H1 (cell line): Measurements from ENCODE around the gene FOXP4. TPM values are rescaled to one million over a fixed set of nuclear protein-coding genes. Genes with fewer than 3 reads are reported as not detected.

ENCODE experiments used
- CTCF ChIA-PET: fragments of 300-600 bp; sonication (Branson Sonifier 250); formaldehyde crosslinking; loops from one replicate; lab custom pipeline; 2021; ENCODE audit not compliant: partially characterized antibody; lab: Charles Lee
- POLR2A ChIA-PET: fragments of 300-600 bp; sonication (Branson Sonifier 250); formaldehyde crosslinking; loops from one replicate; lab custom pipeline; 2021; ENCODE audit warnings: inconsistent platforms; ENCODE audit not compliant: partially characterized antibody; lab: Charles Lee
- DNase-seq, 2 experiments: peaks; one replicate each; pipeline versions ENCODE4 v3.0.0 to v3.0.0-alpha.2; 2010 to 2022; ENCODE audit warnings: low spot score in 2 of 2, low read depth in 1 of 2, mixed read lengths in 1 of 2
- FAIRE-seq: peaks from 2 replicates; lab custom pipeline; 2011; peaks lifted over from hg19 to GRCh38; lab: Jason Lieb, UNC
- H2AFZ ChIP-seq: 2 replicates; pipeline ENCODE4 v1.8.1; 2012; ENCODE audit warnings: low read length, inconsistent platforms
- H2AK5ac ChIP-seq: 2 replicates; pipeline ENCODE4 v1.6.1; 2013; ENCODE audit warnings: low read depth, low read length
- H2BK120ac ChIP-seq: replicated peaks from 2 replicates; pipeline ENCODE3; 2013; ENCODE audit warnings: low read depth, low read length, inconsistent platforms
- H2BK12ac ChIP-seq: 2 replicates; pipeline ENCODE4 v1.6.1; 2013; ENCODE audit warnings: low read depth, low read length
- H2BK15ac ChIP-seq: 2 replicates; pipeline ENCODE4 v1.6.1; 2013; ENCODE audit warnings: low read length
- H2BK20ac ChIP-seq: 2 replicates; pipeline ENCODE4 v1.6.1; 2013; ENCODE audit warnings: low read length
- H2BK5ac ChIP-seq: 2 replicates; pipeline ENCODE4 v1.6.1; 2013; ENCODE audit warnings: low read depth, low read length
- H3K14ac ChIP-seq: 2 replicates; pipeline ENCODE4 v1.6.1; 2013; ENCODE audit warnings: inconsistent platforms; ENCODE audit not compliant: insufficient read length
- H3K18ac ChIP-seq: 2 replicates; pipeline ENCODE4 v1.6.1; 2013; ENCODE audit warnings: low read length; ENCODE audit errors: extremely low read depth
- H3K23ac ChIP-seq: 2 replicates; pipeline ENCODE4 v1.6.1; 2013; ENCODE audit warnings: inconsistent platforms; ENCODE audit not compliant: insufficient read length
- H3K23me2 ChIP-seq: 2 replicates; pipeline ENCODE4 v1.6.1; 2013; ENCODE audit warnings: low read depth, low read length
- H3K27ac ChIP-seq: 2 replicates; pipeline ENCODE4 v1.6.1; 2011; ENCODE audit warnings: low read depth, low read length, inconsistent platforms
- H3K27me3 ChIP-seq, 4 experiments: replicated peaks in 1 of 4; 1 replicate in 1 of 4; 2 replicates in 3 of 4; pipeline versions ENCODE4 v1.6.1 to v1.8.1; 2011 to 2013; ENCODE audit warnings: low read length in 3 of 4, mild to moderate bottlenecking in 3 of 4, inconsistent platforms in 2 of 4, mixed read lengths in 2 of 4, moderate library complexity in 1 of 4; ENCODE audit not compliant: control insufficient read depth in 3 of 4, insufficient read depth in 3 of 4; ENCODE audit errors: extremely low read depth in 1 of 4
- H3K36me3 ChIP-seq, 4 experiments: 2 replicates each; pipeline versions ENCODE4 v1.6.1 to v1.8.1; 2011 to 2013; ENCODE audit warnings: mild to moderate bottlenecking in 4 of 4, low read length in 3 of 4, moderate library complexity in 2 of 4, control low read depth in 1 of 4, inconsistent platforms in 1 of 4; ENCODE audit not compliant: insufficient read depth in 4 of 4, control insufficient read depth in 2 of 4
- H3K4ac ChIP-seq: replicated peaks from 2 replicates; pipeline ENCODE3; 2013; ENCODE audit warnings: low read length, low read depth, mixed read lengths, inconsistent platforms; ENCODE audit not compliant: insufficient read length
- H3K4me1 ChIP-seq, 4 experiments: replicated peaks in 1 of 4; 1 replicate in 1 of 4; 2 replicates in 3 of 4; pipeline versions ENCODE4 v1.6.1 to v1.8.1; 2011 to 2013; ENCODE audit warnings: low read length in 3 of 4, inconsistent platforms in 2 of 4, mixed read lengths in 1 of 4; ENCODE audit not compliant: insufficient read depth in 4 of 4, control insufficient read depth in 3 of 4
- H3K4me2 ChIP-seq, 2 experiments: 2 replicates each; pipeline versions ENCODE4 v1.6.1 to v1.8.1; 2011 to 2013; ENCODE audit warnings: low read depth in 2 of 2, low read length in 2 of 2, control low read depth in 1 of 2, inconsistent platforms in 1 of 2, mild to moderate bottlenecking in 1 of 2; ENCODE audit not compliant: insufficient read depth in 1 of 2
- H3K4me3 ChIP-seq, 4 experiments: fragments of 200-600, 300-600 bp in 1 of 4; sonication (generic), shearing (Covaris generic), sonication (Bioruptor Twin) in 1 of 4; 2 replicates each; pipeline versions ENCODE4 v1.5.1 to v1.8.1; 2011 to 2016; ENCODE audit warnings: low read length in 4 of 4, low read depth in 3 of 4, control low read depth in 2 of 4, inconsistent platforms in 2 of 4, mild to moderate bottlenecking in 2 of 4, mixed read lengths in 1 of 4, moderate library complexity in 1 of 4; ENCODE audit not compliant: insufficient read depth in 2 of 4; ENCODE audit errors: extremely low read depth in 1 of 4
- H3K56ac ChIP-seq: replicated peaks from 2 replicates; pipeline ENCODE3; 2013; ENCODE audit warnings: low read depth, mild to moderate bottlenecking, mixed read lengths, low read length, inconsistent platforms; ENCODE audit not compliant: insufficient read length
- H3K79me1 ChIP-seq: 2 replicates; pipeline ENCODE4 v1.6.1; 2013; ENCODE audit warnings: low read depth, low read length, control low read depth
- H3K79me2 ChIP-seq, 2 experiments: 2 replicates each; pipeline versions ENCODE4 v1.6.1 to v1.8.1; 2012 to 2013; ENCODE audit warnings: low read length in 2 of 2, mild to moderate bottlenecking in 2 of 2, inconsistent platforms in 1 of 2; ENCODE audit not compliant: insufficient read depth in 2 of 2, control insufficient read depth in 1 of 2
- H3K9ac ChIP-seq, 4 experiments: replicated peaks in 1 of 4; 1 replicate in 1 of 4; 2 replicates in 3 of 4; pipeline versions ENCODE4 v1.6.1 to v1.8.1; 2011 to 2013; ENCODE audit warnings: low read depth in 3 of 4, low read length in 3 of 4, control low read depth in 2 of 4, mild to moderate bottlenecking in 2 of 4, moderate library complexity in 2 of 4, inconsistent platforms in 1 of 4; ENCODE audit errors: extremely low read depth in 1 of 4
- H3K9me3 ChIP-seq, 2 experiments: 2 replicates each; pipeline versions ENCODE4 v1.6.1 to v1.8.1; 2012 to 2013; ENCODE audit warnings: mild to moderate bottlenecking in 2 of 2, moderate library complexity in 2 of 2, control low read depth in 1 of 2, inconsistent platforms in 1 of 2, low read depth in 1 of 2, low read length in 1 of 2, mixed read lengths in 1 of 2; ENCODE audit not compliant: insufficient read depth in 2 of 2
- H4K20me1 ChIP-seq, 2 experiments: replicated peaks in 1 of 2; 2 replicates each; pipeline versions ENCODE3 to v1.8.1; 2011 to 2013; ENCODE audit warnings: inconsistent platforms in 2 of 2, low read length in 2 of 2, mild to moderate bottlenecking in 1 of 2; ENCODE audit not compliant: insufficient read depth in 2 of 2, control insufficient read depth in 1 of 2
- H4K5ac ChIP-seq: 2 replicates; pipeline ENCODE4 v1.6.1; 2013; ENCODE audit warnings: low read length, low read depth, mixed read lengths, inconsistent platforms; ENCODE audit not compliant: insufficient read length
- H4K8ac ChIP-seq: 2 replicates; pipeline ENCODE4 v1.8.0; 2013; ENCODE audit warnings: mild to moderate bottlenecking, moderate library complexity, low read length, inconsistent platforms; ENCODE audit not compliant: insufficient read depth; ENCODE audit errors: extremely low read depth
- H4K91ac ChIP-seq: replicated peaks from 2 replicates; pipeline ENCODE3; 2013; ENCODE audit warnings: low read length, mixed read lengths, inconsistent platforms; ENCODE audit not compliant: insufficient read length
- ASH2L ChIP-seq: fragments of 200-600, 300-600 bp; sonication (generic); IDR thresholded peaks from one replicate; pipeline ENCODE4 v1.7.1; 2017; ENCODE audit warnings: low read length
- CTCF ChIP-seq, 3 experiments: IDR thresholded peaks; 1 replicate in 2 of 3; 2 replicates in 1 of 3; pipeline versions ENCODE4 v1.5.1 to v1.6.1; 2011; ENCODE audit warnings: low read length in 3 of 3, mild to moderate bottlenecking in 3 of 3, inconsistent platforms in 2 of 3, low read depth in 1 of 3, moderate library complexity in 1 of 3; ENCODE audit not compliant: insufficient read depth in 1 of 3; ENCODE audit errors: control extremely low read depth in 1 of 3
- E2F6 ChIP-seq: IDR thresholded peaks from 2 replicates; pipeline ENCODE4 v1.6.1; 2012; ENCODE audit warnings: inconsistent platforms
- FOSL1 ChIP-seq: IDR thresholded peaks from 2 replicates; pipeline ENCODE4 v1.6.1; 2011; ENCODE audit warnings: mild to moderate bottlenecking, low read depth, low read length, moderate library complexity; ENCODE audit not compliant: insufficient read depth
- GABPA ChIP-seq: IDR thresholded peaks from 2 replicates; pipeline ENCODE4 v1.6.1; 2011; ENCODE audit warnings: mild to moderate bottlenecking, low read length, moderate library complexity, borderline replicate concordance; ENCODE audit not compliant: insufficient read depth
- KDM1A ChIP-seq: fragments of 200-600, 300-600 bp; sonication (generic); IDR thresholded peaks from 2 replicates; pipeline ENCODE4 v1.7.1; 2016; ENCODE audit warnings: mild to moderate bottlenecking, low read length, borderline replicate concordance
- KDM5A ChIP-seq: fragments of 200-600 bp; IDR thresholded peaks from 2 replicates; pipeline ENCODE4 v1.7.1; 2012; ENCODE audit warnings: mild to moderate bottlenecking, low read length, inconsistent platforms, mixed read lengths
- SIRT6 ChIP-seq: IDR thresholded peaks from one replicate; pipeline ENCODE4 v1.7.1; 2012; ENCODE audit warnings: low read length, inconsistent platforms
- TCF12 ChIP-seq: IDR thresholded peaks from 2 replicates; pipeline ENCODE4 v1.6.1; 2011; ENCODE audit warnings: low read depth, mild to moderate bottlenecking, low read length
- YY1 ChIP-seq: IDR thresholded peaks from 2 replicates; pipeline ENCODE4 v1.6.1; 2011; ENCODE audit warnings: low read depth, mild to moderate bottlenecking, low read length
- ZNF274 ChIP-seq: IDR thresholded peaks from 2 replicates; pipeline ENCODE4 v1.7.0; 2012; ENCODE audit warnings: low read length, borderline replicate concordance; ENCODE audit errors: extremely low read depth
- WGBS, 2 experiments: shearing (Covaris generic) in 1 of 2; methylation state at CpG; one replicate each; pipeline versions ENCODE4 v1.1.6 to v1.1.7; 2013 to 2015; ENCODE audit warnings: low lambda C conversion rate in 2 of 2, mixed read lengths in 2 of 2, inconsistent platforms in 1 of 2, low coverage in 1 of 2, missing lambda C conversion rate in 1 of 2; ENCODE audit not compliant: insufficient replicate concordance in 2 of 2, insufficient coverage in 1 of 2, insufficient read length in 1 of 2; ENCODE audit errors: extremely low coverage in 1 of 2, missing lambda C conversion rate in 1 of 2; 5-methylcytosine and 5-hydroxymethylcytosine counted together
- polyA plus RNA-seq, 7 experiments: library from polyadenylated mRNA; depleted of rRNA in 3 of 7; stranded (reverse) in 5 of 7; unstranded in 2 of 7; fragments of >200 nt in 5 of 7; fragments of 200-250 nt in 2 of 7; gene quantifications; 1 replicate in 5 of 7; 2 replicates in 1 of 7; 4 replicates in 1 of 7; pipeline versions ENCODE4 v1.2.1 to v1.2.3, GENCODE V29; 2011 to 2013; ENCODE audit warnings: missing spikeins in 2 of 7, mixed read lengths in 2 of 7
- total RNA-seq: library from RNA; stranded (reverse); fragmentation: NEBNext Ultra II Directional; extraction: Animal tissue kit (Norgen Biotek cat#: 25700); gene quantifications from 2 replicates; pipeline ENCODE4 v1.2.1, GENCODE V29; 2021

The FOXP4 gene
- total and polyA plus RNA-seq, 2 of the 8 experiments (the other 6 are each of a cell fraction or from before 2014, with no cell fraction given): 4.8 to 13.3 TPM

- Histone ChIP-seq H2BK5ac (no peak overlapping the region), H2AK5ac (no peak overlapping the region), H3K18ac (no peak overlapping the region), H3K14ac (no peak overlapping the region), H3K23me2 (no peaks in the 10 kb centered on the region), H2BK12ac (no peak overlapping the region), H2BK20ac (no peak overlapping the region), H3K4me2 (no peak overlapping the region), H3K79me1 (no peaks in the 10 kb centered on the region), H4K20me1 (peaks cover 0 to 2% of the 10 kb centered on the region in 2 experiments), H2AFZ (no peak overlapping the region), H3K36me3 (no peaks in the 10 kb centered on the region), H3K27me3 (no peaks in the 10 kb centered on the region), H3K23ac (no peak overlapping the region), H3K4me1 (peaks cover 3 to 27% (median 16%) of the 10 kb centered on the region in 4 experiments), H4K5ac (no peak overlapping the region), H4K91ac (no peak overlapping the region), H3K27ac (no peak overlapping the region), H2BK15ac (no peak overlapping the region), H3K9ac (no peak overlapping the region), H3K9me3 (no peaks in the 10 kb centered on the region), H3K56ac (no peak overlapping the region), H2BK120ac (no peak overlapping the region), H3K4me3 (no peak overlapping the region), H4K8ac (no peak overlapping the region), H3K4ac (no peak overlapping the region), H3K79me2 (no peaks in the 10 kb centered on the region)
- 81% methylated on average over 8 of the region's 11 CpGs; no CpG with 5 or more reads in 1 of the 2 experiments for WGBS, 2 experiments
- DNase-seq (no peak), FAIRE-seq (no peak)
- CTCF ChIA-PET: interaction anchor here (0.6 to 27.7 kb wide), 17 partner anchors 7 to 226 kb away, joined by 3 to 361 read pairs (median 5); no protein-coding TSS in a partner anchor
- POLR2A ChIA-PET: interaction anchor here (0.6 to 1.2 kb wide), 5 partner anchors 12 to 197 kb away, joined by 3 read pairs; no protein-coding TSS in a partner anchor
- TF ChIP-seq E2F6 (no peak), TCF12 (no peak), KDM5A (no peak), ASH2L (no peak), YY1 (no peak), SIRT6 (no peak), CTCF (IDR thresholded peaks at IDR 0.05; ENCODE audit: control extremely low read depth in 1 of 3, insufficient read depth in 1 of 3, low read depth in 1 of 3, low read length in 3 of 3) (no peak), FOSL1 (no peak), ZNF274 (no peak), KDM1A (no peak), GABPA (no peak)
Measured at GRCh38 chr6:41596807-41597206, 50.6 kb downstream of the FOXP4 start.
